Measurements from ENCODE around the gene SLC16A12.

GRCh38 chr10:89442289-89442688, 93.1 kb downstream of the SLC16A12 start:
- TF ChIP-seq CTCF (conservative IDR thresholded peaks at IDR 0.05 in 1 of 2, IDR thresholded peaks at IDR 0.05 in 1 of 2; ENCODE audit: low read depth in 1 of 2, low read length in 2 of 2) (no peak), EZH2 (IDR thresholded peaks at IDR 0.05; ENCODE audit: low read length, missing control alignments) (no peak)
